ENCODE measurements around the gene INPP5D. TPM values are rescaled to one million over a fixed set of nuclear protein-coding genes. Genes with fewer than 3 reads are reported as not detected.
"Not testable (repeated sequence)": the region's sequence is repeated elsewhere in the genome, so short reads cannot be mapped to it uniquely, and the experiment has no call there.

Gene INPP5D
- total RNA-seq, 2 experiments from 2014 or later: 52.4 to 54.9 TPM

- ChIA-PET CTCF (interaction anchor here (1.7 kb wide), 1 partner anchor 12 kb away, joined by 7 read pairs; the partner anchor contains the start of gene INPP5D), POLR2A (no interaction called here)
- Mint-ChIP-seq H3K4me3 (no peak overlapping the region), H3K27me3 (no peaks in the 10 kb centered on the region), H3K9me3 (no peaks in the 10 kb centered on the region), H3K4me1 (ENCODE audit: low read depth) (peaks cover under 1% of the 10 kb centered on the region), H3K36me3 (no peaks in the 10 kb centered on the region), H3K27ac (no peak overlapping the region)
- intact Hi-C loops (cut with micrococcal nuclease): no loop called here
- DNase-seq: no peak
These were observed 11.5 kb upstream of the INPP5D start for GRCh38 chr2:233048569-233049193.

DNA sequence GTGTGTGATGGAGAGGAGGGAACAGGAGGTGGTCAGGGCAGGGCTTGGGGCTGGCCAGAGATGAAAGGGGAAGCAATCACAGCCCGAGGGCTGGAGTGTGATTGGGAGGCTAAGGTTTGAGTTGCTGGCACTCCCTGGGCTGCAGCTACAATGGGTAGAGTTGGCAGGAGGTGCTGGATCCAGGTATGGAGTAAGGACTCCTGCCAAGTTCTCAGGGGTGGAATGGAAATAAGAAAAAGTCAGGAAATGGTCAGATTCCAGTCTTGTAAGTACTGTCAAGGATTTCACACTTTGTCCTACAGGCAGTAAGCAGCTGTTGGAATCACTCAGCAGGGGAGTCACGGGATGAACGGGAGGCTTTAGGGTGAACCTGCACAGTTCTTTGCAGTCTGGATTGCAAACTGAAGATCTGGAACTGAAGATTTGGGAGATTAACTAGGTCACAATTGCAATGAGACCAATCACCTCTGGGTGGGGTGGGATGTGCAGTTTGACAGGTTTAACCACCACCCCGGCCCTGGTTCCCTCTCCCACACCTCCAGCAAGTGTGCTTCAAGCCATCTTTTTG is 10.9 kb upstream of the INPP5D start:
- H3K27me3 Mint-ChIP-seq: peaks cover 2% of the 10 kb centered on the region
- peaks cover 6% of the 10 kb centered on the region for H3K4me1 Mint-ChIP-seq (ENCODE audit: low read depth)
- no peaks in the 10 kb centered on the region for H3K36me3 Mint-ChIP-seq
- H3K27ac Mint-ChIP-seq: no peak overlapping the region
- DNase-seq: peak; percentile 22
- intact Hi-C loops (cut with micrococcal nuclease): no loop called here
- ChIA-PET POLR2A (no interaction called here), CTCF (interaction anchor here (0.7 to 1.7 kb wide), 2 partner anchors 11 to 196 kb away, joined by 3 to 7 read pairs; partner anchors contain the start of gene INPP5D)
- no peaks in the 10 kb centered on the region for H3K9me3 Mint-ChIP-seq
- H3K4me3 Mint-ChIP-seq: no peak overlapping the region

GRCh38 chr2:233051241-233052149 is 8.6 kb upstream of the INPP5D start:
- Mint-ChIP-seq H3K4me3 (no peak overlapping the region), H3K36me3 (no peaks in the 10 kb centered on the region), H3K27me3 (peaks cover 2% of the 10 kb centered on the region), H3K9me3 (no peaks in the 10 kb centered on the region), H3K4me1 (ENCODE audit: low read depth) (peaks cover 7% of the 10 kb centered on the region), H3K27ac (no peak overlapping the region)
- DNase-seq: no peak
- ChIA-PET CTCF (interaction anchor here (1.3 to 3.9 kb wide), 3 partner anchors 16 to 198 kb away, joined by 3 to 37 read pairs (median 13); no protein-coding TSS in a partner anchor), POLR2A (no interaction called here)
- intact Hi-C loops (cut with micrococcal nuclease): no loop called here

- CTCF ChIA-PET: interaction anchor here (0.7 to 3.9 kb wide), 10 partner anchors 17 to 233 kb away, joined by 3 to 37 read pairs (median 9); no protein-coding TSS in a partner anchor
- H3K27ac Mint-ChIP-seq; H3K4me3 Mint-ChIP-seq; POLR2A ChIA-PET; H3K4me1 Mint-ChIP-seq (ENCODE audit: low read depth); H3K9me3 Mint-ChIP-seq; DNase-seq; H3K27me3 Mint-ChIP-seq; H3K36me3 Mint-ChIP-seq; intact Hi-C loops (cut with micrococcal nuclease): not testable (repeated sequence)
These were observed 7.6 kb upstream of the INPP5D start for GRCh38 chr2:233052517-233052916.

DNA sequence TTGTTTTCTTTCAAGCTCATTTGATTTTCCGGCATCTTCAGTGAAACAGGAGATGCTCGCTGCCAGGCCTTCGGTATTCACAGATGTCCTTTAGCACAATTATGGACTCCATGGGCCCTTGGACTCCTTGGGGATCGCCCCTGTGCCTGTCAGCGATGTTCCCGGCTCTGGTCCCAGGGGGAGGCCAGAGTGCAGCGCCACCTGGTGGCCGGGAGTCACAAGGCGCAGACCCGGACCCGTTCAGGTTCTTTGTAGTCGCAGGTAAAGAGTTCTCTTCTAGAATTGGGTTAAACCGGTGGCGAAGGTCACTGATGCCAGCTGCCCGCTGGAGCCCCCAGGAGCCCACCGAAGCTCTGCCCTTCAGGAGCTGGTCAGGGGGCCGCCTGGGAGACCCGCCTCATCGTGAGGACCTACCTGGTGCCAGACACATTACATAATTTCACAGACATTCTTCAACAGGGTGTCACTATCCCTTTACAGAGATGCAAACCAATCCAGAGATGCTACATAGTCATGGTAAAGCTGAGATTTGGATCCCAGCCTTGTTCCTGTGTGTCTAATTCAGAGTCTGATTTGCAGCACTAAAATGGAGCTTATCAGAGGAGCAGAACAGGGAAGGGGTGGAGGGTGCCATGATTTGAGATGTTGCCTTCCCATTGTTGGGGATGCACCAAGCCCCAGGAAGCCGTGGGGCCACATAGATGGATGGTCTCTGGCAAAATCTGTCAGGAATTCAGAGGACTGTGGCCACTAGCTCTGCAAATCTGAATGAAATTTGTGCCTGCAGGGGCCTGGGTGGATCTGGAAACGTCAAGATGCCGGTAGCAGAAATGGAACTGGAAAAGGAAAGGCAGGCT is 6.0 kb upstream of the INPP5D start:
- DNase-seq: peak; percentile 83
- Mint-ChIP-seq H3K9me3 (no peaks in the 10 kb centered on the region), H3K36me3 (no peaks in the 10 kb centered on the region), H3K27me3 (peaks cover 2% of the 10 kb centered on the region), H3K4me3 (no peak overlapping the region), H3K27ac (no peak overlapping the region), H3K4me1 (ENCODE audit: low read depth) (peaks cover 7% of the 10 kb centered on the region)
- POLR2A ChIA-PET: interaction anchor here (0.5 to 0.6 kb wide), 2 partner anchors 20 to 1184 kb away, joined by 3 to 4 read pairs; no protein-coding TSS in a partner anchor
- CTCF ChIA-PET: interaction anchor here (0.6 to 3.9 kb wide), 60 partner anchors 8 to 415 kb away, joined by 3 to 37 read pairs (median 4); partner anchors contain the start of genes NEU2 and NGEF
- intact Hi-C loops (cut with micrococcal nuclease): no loop called here

DNA sequence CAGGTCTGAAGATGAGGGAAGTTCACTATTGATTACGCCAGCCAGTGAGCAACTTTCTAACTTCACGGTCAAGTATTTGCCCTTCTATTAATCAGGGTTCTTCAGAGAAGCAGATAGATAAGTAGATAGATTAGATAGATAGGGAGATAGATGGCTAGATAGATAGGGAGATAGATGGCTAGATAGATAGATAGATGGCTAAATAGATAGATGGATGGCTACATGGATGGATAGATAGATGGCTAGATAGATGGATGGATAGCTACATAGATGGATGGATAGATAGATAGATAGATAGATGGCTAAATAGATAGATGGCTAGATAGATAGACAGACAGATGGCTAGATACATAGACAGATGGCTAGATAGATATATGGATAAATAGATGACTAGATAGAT is 4.8 kb upstream of the INPP5D start:
- Mint-ChIP-seq H3K27me3 (peaks cover 2% of the 10 kb centered on the region), H3K27ac (no peak overlapping the region), H3K36me3 (no peaks in the 10 kb centered on the region), H3K9me3 (no peaks in the 10 kb centered on the region), H3K4me1 (ENCODE audit: low read depth) (peaks cover 15% of the 10 kb centered on the region), H3K4me3 (no peak overlapping the region)
- no peak for DNase-seq
- intact Hi-C loops (cut with micrococcal nuclease): loop anchor here (5.0 kb wide), 1 partner anchor 203 kb away; no protein-coding TSS in a partner anchor
- ChIA-PET CTCF (interaction anchor here (0.6 to 3.9 kb wide), 9 partner anchors 15 to 264 kb away, joined by 3 to 37 read pairs (median 4); no protein-coding TSS in a partner anchor), POLR2A (no interaction called here)

DNA sequence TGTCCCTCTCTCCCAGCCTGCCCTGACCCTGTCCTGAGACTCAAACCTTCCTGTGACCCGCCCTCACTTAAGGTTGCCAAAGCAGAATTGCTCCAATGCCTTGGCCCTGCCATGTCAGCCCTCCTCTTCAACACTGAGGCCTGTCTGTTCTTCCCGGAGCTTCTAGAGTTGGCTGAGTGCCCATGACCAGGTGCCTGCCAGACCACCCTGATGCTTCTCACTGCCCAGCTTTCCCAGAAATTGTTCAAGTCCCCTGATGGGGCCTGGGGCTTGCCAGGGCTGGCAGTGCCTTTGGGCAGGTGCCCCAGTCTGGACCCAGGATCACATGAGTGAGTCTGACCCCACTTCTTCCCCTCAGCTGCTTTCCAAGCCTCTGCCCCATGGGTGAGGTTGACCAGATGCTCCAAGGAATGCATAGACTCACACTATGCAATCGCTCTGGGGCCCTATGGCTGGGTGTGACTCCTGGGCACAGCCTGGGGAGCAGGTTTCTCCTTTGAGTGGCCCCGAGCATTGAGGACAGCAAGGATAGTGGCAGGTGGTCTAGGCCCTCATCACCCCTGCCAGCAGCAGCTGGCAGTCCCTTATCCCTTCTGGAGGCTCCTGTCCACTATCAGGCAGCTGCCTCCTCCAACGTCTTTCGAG is 3.1 kb upstream of the INPP5D start:
- DNase-seq: no peak
- H3K27ac Mint-ChIP-seq: no peak overlapping the region
- H3K4me3 Mint-ChIP-seq: no peak overlapping the region
- ChIA-PET CTCF (no interaction called here), POLR2A (no interaction called here)
- H3K9me3 Mint-ChIP-seq: no peaks in the 10 kb centered on the region
- peaks cover 4% of the 10 kb centered on the region for H3K36me3 Mint-ChIP-seq
- peaks cover 2% of the 10 kb centered on the region for H3K27me3 Mint-ChIP-seq
- intact Hi-C loops (cut with micrococcal nuclease): loop anchor here (5.0 kb wide), 1 partner anchor 205 kb away; no protein-coding TSS in a partner anchor
- H3K4me1 Mint-ChIP-seq (ENCODE audit: low read depth): peaks cover 15% of the 10 kb centered on the region

- H3K4me3 Mint-ChIP-seq: peak overlapping the region; percentile 28
- H3K9me3 Mint-ChIP-seq: no peaks in the 10 kb centered on the region
- peaks cover 28% of the 10 kb centered on the region for H3K4me1 Mint-ChIP-seq (ENCODE audit: low read depth)
- POLR2A ChIA-PET: interaction anchor here (0.9 to 6.0 kb wide), 4 partner anchors 12 to 508 kb away, joined by 3 to 145 read pairs (median 6); partner anchors contain the start of genes EIF4E2 and TIGD1
- CTCF ChIA-PET: interaction anchor here (1.1 to 3.4 kb wide), 6 partner anchors 23 to 448 kb away, joined by 3 to 66 read pairs (median 4); partner anchors contain the start of gene ATG16L1
- H3K36me3 Mint-ChIP-seq: peaks cover 6% of the 10 kb centered on the region
- H3K27ac Mint-ChIP-seq: no peak overlapping the region
- peaks cover under 1% of the 10 kb centered on the region for H3K27me3 Mint-ChIP-seq
- intact Hi-C loops (cut with micrococcal nuclease): loop anchor here (5.0 kb wide), 1 partner anchor 207 kb away; no protein-coding TSS in a partner anchor
- no peak for DNase-seq
These were observed 1.2 kb upstream of the INPP5D start for GRCh38 chr2:233058717-233059546.

GRCh38 chr2:233059547-233059796 is 670 bp upstream of the INPP5D start:
- POLR2A ChIA-PET: interaction anchor here (0.9 to 6.0 kb wide), 5 partner anchors 9 to 509 kb away, joined by 3 to 145 read pairs (median 6); partner anchors contain the start of genes EIF4E2 and TIGD1
- peak; percentile 55 for DNase-seq
- intact Hi-C loops (cut with micrococcal nuclease): loop anchor here (5.0 kb wide), 1 partner anchor 207 kb away; no protein-coding TSS in a partner anchor

DNA sequence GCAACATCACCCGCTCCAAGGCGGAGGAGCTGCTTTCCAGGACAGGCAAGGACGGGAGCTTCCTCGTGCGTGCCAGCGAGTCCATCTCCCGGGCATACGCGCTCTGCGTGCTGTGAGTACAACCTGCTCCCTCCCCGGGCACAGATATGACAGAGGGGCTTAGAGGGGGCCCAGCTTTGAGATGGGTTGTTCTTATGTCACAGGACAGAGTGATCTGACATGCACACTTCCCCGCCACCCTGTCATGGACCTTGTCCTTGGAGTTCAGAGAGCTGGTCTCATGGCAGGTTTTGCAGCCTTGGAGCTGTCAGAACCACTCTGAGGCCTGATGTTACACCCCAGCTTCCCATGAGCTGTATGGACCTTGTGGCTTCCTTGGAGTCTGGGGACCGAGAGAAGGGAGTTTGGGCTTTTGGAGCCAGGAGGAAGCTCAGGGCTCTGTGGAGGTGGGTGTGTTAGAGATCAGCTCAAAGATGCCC is 398 bp downstream of the INPP5D start:
- Mint-ChIP-seq H3K4me3 (peak overlapping the region; percentile 98), H3K27ac (peak overlapping the region; percentile 99), H3K27me3 (no peaks in the 10 kb centered on the region), H3K9me3 (no peaks in the 10 kb centered on the region), H3K36me3 (peaks cover 10% of the 10 kb centered on the region), H3K4me1 (ENCODE audit: low read depth) (peaks cover 36% of the 10 kb centered on the region)
- intact Hi-C loops (cut with micrococcal nuclease): loop anchor here (2.0 to 5.0 kb wide), 3 partner anchors 163 to 453 kb away; no protein-coding TSS in a partner anchor
- ChIA-PET CTCF (interaction anchor here (0.6 to 3.4 kb wide), 18 partner anchors 9 to 1380 kb away, joined by 3 to 66 read pairs (median 4); partner anchors contain the start of gene ATG16L1), POLR2A (interaction anchor here (0.6 to 6.0 kb wide), 18 partner anchors 8 to 1358 kb away, joined by 3 to 145 read pairs (median 4); partner anchors contain the start of gene ATG16L1)
- DNase-seq: no peak

More at GRCh38 chr2:233059547-233059796, 670 bp upstream of the INPP5D start:
- Mint-ChIP-seq H3K36me3 (peaks cover 8% of the 10 kb centered on the region), H3K27ac (peak overlapping the region; percentile 99), H3K4me3 (peak overlapping the region; percentile 98), H3K9me3 (no peaks in the 10 kb centered on the region), H3K27me3 (no peaks in the 10 kb centered on the region), H3K4me1 (ENCODE audit: low read depth) (peaks cover 30% of the 10 kb centered on the region)
- CTCF ChIA-PET: interaction anchor here (0.8 to 3.4 kb wide), 10 partner anchors 10 to 449 kb away, joined by 3 to 66 read pairs (median 6); partner anchors contain the start of gene ATG16L1

Data from activated CD4-positive, alpha-beta memory T cell treated with anti-CD3 and anti-CD28 coated beads for 36 hours (primary cell).